ENCODE measurements around the gene NOTCH2.

- TF ChIP-seq CTCF (optimal IDR thresholded peaks at IDR 0.05 in 1 of 3, IDR thresholded peaks at IDR 0.05 in 1 of 3, conservative IDR thresholded peaks at IDR 0.05 in 1 of 3; ENCODE audit: extremely low read depth in 1 of 3, insufficient read depth in 2 of 3, low read length in 3 of 3) (no peak), EZH2 (IDR thresholded peaks at IDR 0.05; ENCODE audit: low read length) (no peak)
These were observed 134.1 kb downstream of the NOTCH2 start for GRCh38 chr1:119935373-119935772.
